OCI-LY7 (cell line): ENCODE measurements around the gene FOXP1. TPM values are rescaled to one million over a fixed set of nuclear protein-coding genes. Genes with fewer than 3 reads are reported as not detected.

ENCODE experiments used
- BruUV-seq: library from RNA; stranded (reverse); fragments of 400-500 nt; replicated peaks from 2 replicates; lab custom pipeline; 2021; lab: Mats Ljungman, UMichigan
- CTCF ChIA-PET: fragments of 300-600 bp; sonication (Branson Sonifier 250); formaldehyde crosslinking; loops from one replicate; lab custom pipeline; 2022; ENCODE audit warnings: antibody characterized with exemption; ENCODE audit not compliant: unreplicated experiment; lab: Charles Lee
- POLR2A ChIA-PET: fragments of 300-600 bp; sonication (Branson Sonifier 250); formaldehyde crosslinking; loops from one replicate; lab custom pipeline; 2022; ENCODE audit warnings: antibody characterized with exemption; lab: Charles Lee
- DNase-seq: peaks from one replicate; pipeline ENCODE4 v3.0.0-alpha.2; 2015; ENCODE audit warnings: low spot score
- H2AFZ ChIP-seq: fragments of 200-600 bp; sonication (generic), shearing (Covaris generic); 2 replicates; pipeline ENCODE4 v1.6.1; 2014; ENCODE audit warnings: mild to moderate bottlenecking, antibody characterized with exemption, low read length, moderate library complexity
- H3K27ac ChIP-seq: fragments of 200-600 bp; sonication (generic); 2 replicates; pipeline ENCODE4 v1.5.1; 2014; ENCODE audit warnings: mixed run types, low read depth, mild to moderate bottlenecking, moderate library complexity, low read length, inconsistent platforms; ENCODE audit not compliant: poor library complexity, severe bottlenecking
- H3K36me3 ChIP-seq: fragments of 200-600 bp; sonication (generic); 2 replicates; pipeline ENCODE4 v1.6.1; 2014; ENCODE audit warnings: mild to moderate bottlenecking, antibody characterized with exemption, low read length, moderate library complexity, mixed read lengths; ENCODE audit not compliant: insufficient read depth
- H3K4me1 ChIP-seq: fragments of 200-600 bp; sonication (generic); 2 replicates; pipeline ENCODE4 v1.5.1; 2014; ENCODE audit warnings: mild to moderate bottlenecking, low read length; ENCODE audit not compliant: insufficient read depth, poor library complexity, severe bottlenecking
- H3K4me2 ChIP-seq: fragments of 200-600 bp; sonication (generic); 2 replicates; pipeline ENCODE4 v1.6.1; 2014; ENCODE audit warnings: mild to moderate bottlenecking, low read length
- H3K4me3 ChIP-seq: fragments of 200-600 bp; sonication (generic); 2 replicates; pipeline ENCODE4 v1.5.1; 2014; ENCODE audit warnings: mild to moderate bottlenecking, low read depth, low read length; ENCODE audit not compliant: poor library complexity, severe bottlenecking
- H3K79me2 ChIP-seq: fragments of 200-600 bp; sonication (generic); 2 replicates; pipeline ENCODE4 v1.6.1; 2016; ENCODE audit warnings: low read depth, mild to moderate bottlenecking, low read length, moderate library complexity, mixed read lengths; ENCODE audit not compliant: insufficient read depth
- H3K9me2 ChIP-seq: fragments of 200-600 bp; sonication (generic); 2 replicates; pipeline ENCODE4 v1.6.1; 2016; ENCODE audit warnings: mild to moderate bottlenecking, low read length, mixed read lengths; ENCODE audit not compliant: insufficient read depth
- H3K9me3 ChIP-seq: fragments of 200-600 bp; sonication (generic); 2 replicates; pipeline ENCODE4 v1.6.1; 2014; ENCODE audit warnings: mild to moderate bottlenecking, mixed run types, low read length, mixed read lengths
- H4K20me1 ChIP-seq: fragments of 200-600 bp; sonication (generic); 2 replicates; pipeline ENCODE4 v1.6.1; 2014; ENCODE audit warnings: mild to moderate bottlenecking, antibody characterized with exemption, low read length, moderate library complexity, mixed read lengths; ENCODE audit not compliant: insufficient read depth
- EZH2phosphoT487 ChIP-seq: fragments of 200-600 bp; sonication (generic); IDR thresholded peaks from 2 replicates; pipeline ENCODE4 v1.6.1; 2018; ENCODE audit warnings: low read depth, borderline replicate concordance, mild to moderate bottlenecking, mixed run types, antibody characterized with exemption, low read length, moderate library complexity, mixed read lengths
- intact Hi-C: fragments of 100-400 bp; cut with micrococcal nuclease; formaldehyde crosslinking; loops from one replicate; pipeline ENCODE4 v1.10.0; 2022; ENCODE audit not compliant: unreplicated experiment
- total RNA-seq, 2 experiments: library from RNA; depleted of rRNA in 1 of 2; stranded (reverse); fragments of >200 nt in 1 of 2; shearing (Covaris generic) in 1 of 2; gene quantifications; 2 replicates each; pipeline ENCODE4 v1.2.3, GENCODE V29; 2014 to 2022
- TF ChIP-seq, protein P1 (sequence below): fragments of 200-600 bp; sonication (generic); conservative IDR thresholded peaks from 2 replicates; pipeline ENCODE4 v1.5.1; 2014; ENCODE audit warnings: mild to moderate bottlenecking, antibody characterized with exemption, low read length, moderate library complexity, mixed read lengths

The FOXP1 gene
- total RNA-seq, 2 experiments from 2014 or later, result 87.3 to 151 TPM

DNA sequence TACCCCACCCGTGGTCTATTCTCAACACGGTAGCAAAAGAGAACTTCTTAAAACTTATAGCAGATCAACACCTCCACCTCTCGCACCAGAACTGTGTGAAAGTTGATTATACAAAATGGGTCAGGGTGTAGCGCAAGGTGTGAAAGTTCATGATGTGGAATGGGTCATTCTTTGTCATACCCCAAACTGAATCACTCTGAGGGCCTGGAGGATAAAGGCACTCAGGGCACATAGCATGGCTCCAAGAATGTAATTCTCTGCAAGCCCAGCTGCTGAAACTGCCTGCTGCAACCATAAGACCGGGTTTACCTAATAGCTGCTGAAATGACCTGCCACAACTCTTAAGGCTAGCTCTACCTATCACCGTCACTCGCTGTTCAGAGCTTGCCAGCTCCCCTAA lies 70.0 kb downstream of the FOXP1 start:
- Histone ChIP-seq H3K27ac (no peak overlapping the region), H3K4me1 (peaks cover 46% of the 10 kb centered on the region), H3K9me2 (no peaks in the 10 kb centered on the region), H4K20me1 (peaks cover 3% of the 10 kb centered on the region; the same call in 1 of the 2 replicates), H3K4me2 (no peak overlapping the region), H3K4me3 (no peak overlapping the region), H3K9me3 (0 out of 2 replicates have a peak, but pooled peaks cover 8% of the 10 kb centered on the region), H3K79me2 (peaks cover 63% of the 10 kb centered on the region), H3K36me3 (peaks cover 33% of the 10 kb centered on the region), H2AFZ (no peak overlapping the region)
- POLR2A ChIA-PET, result interaction anchor here (0.5 to 1.0 kb wide), 4 partner anchors 95 to 377 kb away, joined by 3 read pairs; no protein-coding TSS in a partner anchor
- no peak for TF ChIP-seq EZH2phosphoT487
- TF ChIP-seq, protein P1, sequence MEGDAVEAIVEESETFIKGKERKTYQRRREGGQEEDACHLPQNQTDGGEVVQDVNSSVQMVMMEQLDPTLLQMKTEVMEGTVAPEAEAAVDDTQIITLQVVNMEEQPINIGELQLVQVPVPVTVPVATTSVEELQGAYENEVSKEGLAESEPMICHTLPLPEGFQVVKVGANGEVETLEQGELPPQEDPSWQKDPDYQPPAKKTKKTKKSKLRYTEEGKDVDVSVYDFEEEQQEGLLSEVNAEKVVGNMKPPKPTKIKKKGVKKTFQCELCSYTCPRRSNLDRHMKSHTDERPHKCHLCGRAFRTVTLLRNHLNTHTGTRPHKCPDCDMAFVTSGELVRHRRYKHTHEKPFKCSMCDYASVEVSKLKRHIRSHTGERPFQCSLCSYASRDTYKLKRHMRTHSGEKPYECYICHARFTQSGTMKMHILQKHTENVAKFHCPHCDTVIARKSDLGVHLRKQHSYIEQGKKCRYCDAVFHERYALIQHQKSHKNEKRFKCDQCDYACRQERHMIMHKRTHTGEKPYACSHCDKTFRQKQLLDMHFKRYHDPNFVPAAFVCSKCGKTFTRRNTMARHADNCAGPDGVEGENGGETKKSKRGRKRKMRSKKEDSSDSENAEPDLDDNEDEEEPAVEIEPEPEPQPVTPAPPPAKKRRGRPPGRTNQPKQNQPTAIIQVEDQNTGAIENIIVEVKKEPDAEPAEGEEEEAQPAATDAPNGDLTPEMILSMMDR, result no peak
- DNase-seq, result no peak
- intact Hi-C loops, result loop anchor here (5.0 to 10.0 kb wide), 6 partner anchors 121 to 506 kb away; no protein-coding TSS in a partner anchor
- BruUV-seq, result no TSS peak
- CTCF ChIA-PET, result no interaction called here

DNA sequence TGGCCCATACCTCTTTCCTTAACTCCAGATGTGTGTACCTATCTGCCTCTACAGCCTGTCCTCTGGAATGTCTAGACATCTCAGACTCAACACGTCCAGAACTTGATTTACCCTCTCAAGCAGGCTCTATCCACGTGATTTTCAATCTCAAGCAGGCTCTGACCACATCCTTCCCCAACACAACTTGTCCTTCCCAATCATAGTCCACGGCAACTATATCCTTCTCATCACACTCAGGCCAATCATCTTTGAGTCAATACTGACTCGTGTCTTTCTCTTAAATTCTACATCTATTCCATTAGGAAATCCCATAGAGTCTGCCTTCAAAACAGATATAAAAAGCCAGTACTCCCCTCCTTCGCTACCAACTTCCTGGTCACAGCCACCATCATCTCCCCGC lies 70.4 kb downstream of the FOXP1 start:
- Histone ChIP-seq H3K9me2 (no peaks in the 10 kb centered on the region), H3K4me2 (peak overlapping the region; percentile 71; the same call in 1 of the 2 replicates), H3K4me3 (no peak overlapping the region), H4K20me1 (peaks cover 3% of the 10 kb centered on the region; the same call in 1 of the 2 replicates), H3K36me3 (peaks cover 29% of the 10 kb centered on the region), H3K79me2 (peaks cover 63% of the 10 kb centered on the region), H3K4me1 (peaks cover 46% of the 10 kb centered on the region), H3K27ac (no peak overlapping the region), H2AFZ (no peak overlapping the region), H3K9me3 (0 out of 2 replicates have a peak, but pooled peaks cover 8% of the 10 kb centered on the region)
- no peak for DNase-seq
- TF ChIP-seq, protein P1, result no peak
- TF ChIP-seq EZH2phosphoT487, result no peak
- POLR2A ChIA-PET, result interaction anchor here (0.5 to 1.0 kb wide), 3 partner anchors 27 to 377 kb away, joined by 3 read pairs; no protein-coding TSS in a partner anchor
- no TSS peak for BruUV-seq
- intact Hi-C loops, result loop anchor here (5.0 to 10.0 kb wide), 6 partner anchors 121 to 506 kb away; no protein-coding TSS in a partner anchor
- CTCF ChIA-PET, result no interaction called here

DNA sequence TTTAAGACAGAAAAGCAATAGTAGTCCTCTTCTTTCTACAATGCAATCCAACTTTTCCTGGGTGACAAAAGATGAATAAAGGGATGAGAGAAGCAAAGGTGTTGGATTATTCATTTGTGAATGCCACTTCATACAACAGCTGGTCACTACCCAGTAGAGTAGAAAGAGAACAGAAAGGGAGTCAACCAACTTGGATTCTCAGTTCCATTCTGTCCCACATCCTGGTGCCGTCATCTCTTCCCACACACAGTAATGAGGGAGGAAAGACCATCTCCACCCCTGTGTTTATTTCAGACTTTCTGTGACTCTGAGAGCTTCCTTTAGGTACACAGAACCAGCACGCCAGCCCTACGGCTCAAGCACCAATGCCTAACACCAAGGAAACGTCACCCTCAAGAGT lies 71.0 kb downstream of the FOXP1 start:
- Histone ChIP-seq H3K4me2 (peak overlapping the region; percentile 71), H4K20me1 (peaks cover 3% of the 10 kb centered on the region; the same call in 1 of the 2 replicates), H2AFZ (no peak overlapping the region), H3K9me2 (no peaks in the 10 kb centered on the region), H3K27ac (no peak overlapping the region), H3K36me3 (peaks cover 25% of the 10 kb centered on the region), H3K9me3 (0 out of 2 replicates have a peak, but pooled peaks cover 8% of the 10 kb centered on the region), H3K79me2 (peaks cover 63% of the 10 kb centered on the region), H3K4me3 (no peak overlapping the region), H3K4me1 (peaks cover 44% of the 10 kb centered on the region)
- CTCF ChIA-PET, result interaction anchor here (0.6 kb wide), 1 partner anchor 102 kb away, joined by 4 read pairs; no protein-coding TSS in a partner anchor
- POLR2A ChIA-PET, result interaction anchor here (0.6 to 1.0 kb wide), 4 partner anchors 27 to 795 kb away, joined by 3 read pairs; no protein-coding TSS in a partner anchor
- no peak for TF ChIP-seq EZH2phosphoT487
- TF ChIP-seq, protein P1, result no peak
- no peak for DNase-seq
- intact Hi-C loops, result loop anchor here (1.0 to 10.0 kb wide), 7 partner anchors 74 to 505 kb away; no protein-coding TSS in a partner anchor
- no TSS peak for BruUV-seq
